ENCODE measurements around the gene BCR. TPM values are rescaled to one million over a fixed set of nuclear protein-coding genes. Genes with fewer than 3 reads are reported as not detected.
"Not testable (repeated sequence)": the region's sequence is repeated elsewhere in the genome, so short reads cannot be mapped to it uniquely, and the experiment has no call there.

The BCR gene
- total RNA-seq, 1 donor from 2014 or later, result 24.3 TPM

GRCh38 chr22:23311635-23312420 is 131.5 kb downstream of the BCR start:
- intact Hi-C loops (cut with DNase I); DNase-seq (ENCODE audit: low spot score): not testable (repeated sequence)

GRCh38 chr22:23313791-23314567 is 133.7 kb downstream of the BCR start:
- intact Hi-C loops (cut with DNase I), result loop anchor here (2.0 kb wide), 1 partner anchor 73 kb away; no protein-coding TSS in a partner anchor
- DNase-seq (ENCODE audit: low spot score), result no peak

GRCh38 chr22:23315341-23315917 is 135.1 kb downstream of the BCR start:
- intact Hi-C loops (cut with DNase I), result loop anchor here (2.0 kb wide), 1 partner anchor 71 kb away; no protein-coding TSS in a partner anchor
- peak; percentile 79 for DNase-seq (ENCODE audit: low spot score)

- DNase-seq (ENCODE audit: low spot score); intact Hi-C loops (cut with DNase I): not testable (repeated sequence)
These were observed 136.3 kb downstream of the BCR start for GRCh38 chr22:23316596-23316995.

- DNase-seq (ENCODE audit: low spot score); intact Hi-C loops (cut with DNase I): not testable (repeated sequence)
These were observed 138.0 kb downstream of the BCR start for GRCh38 chr22:23318316-23318715.

GRCh38 chr22:23322497-23323080 is 142.3 kb downstream of the BCR start:
- not testable (repeated sequence) for DNase-seq (ENCODE audit: low spot score)
- intact Hi-C loops (cut with DNase I), result loop anchor here (5.0 kb wide), 1 partner anchor 215 kb away; no protein-coding TSS in a partner anchor

GRCh38 chr22:23323960-23324688 is 143.8 kb downstream of the BCR start:
- DNase-seq (ENCODE audit: low spot score), result not testable (repeated sequence)
- intact Hi-C loops (cut with DNase I), result loop anchor here (5.0 kb wide), 1 partner anchor 213 kb away; no protein-coding TSS in a partner anchor

- DNase-seq (ENCODE audit: low spot score), result no peak
- intact Hi-C loops (cut with DNase I), result no loop called here
These were observed 144.9 kb downstream of the BCR start for GRCh38 chr22:23325183-23325582.

GRCh38 chr22:23333822-23334221 is 153.5 kb downstream of the BCR start:
- intact Hi-C loops (cut with DNase I); DNase-seq (ENCODE audit: low spot score): not testable (repeated sequence)

- DNase-seq (ENCODE audit: low spot score); intact Hi-C loops (cut with DNase I): not testable (repeated sequence)
These were observed 157.4 kb downstream of the BCR start for GRCh38 chr22:23337672-23338071.

- intact Hi-C loops (cut with DNase I), result not testable (repeated sequence)
These were observed 161.8 kb downstream of the BCR start for GRCh38 chr22:23341942-23342695.

GRCh38 chr22:23351321-23351720 is 171.0 kb downstream of the BCR start:
- DNase-seq (ENCODE audit: low spot score), result no peak
- intact Hi-C loops (cut with DNase I), result no loop called here

More at GRCh38 chr22:23341942-23342695, 161.8 kb downstream of the BCR start:
- DNase-seq (ENCODE audit: low spot score), result not testable (repeated sequence)

GRCh38 chr22:23353004-23353403 is 172.7 kb downstream of the BCR start:
- no peak for DNase-seq (ENCODE audit: low spot score)
- intact Hi-C loops (cut with DNase I), result no loop called here

- no peak for DNase-seq (ENCODE audit: low spot score)
- intact Hi-C loops (cut with DNase I), result no loop called here
These were observed 173.4 kb downstream of the BCR start for GRCh38 chr22:23353696-23354095.

GRCh38 chr22:23356094-23356493 is 175.8 kb downstream of the BCR start:
- DNase-seq (ENCODE audit: low spot score), result no peak
- intact Hi-C loops (cut with DNase I), result no loop called here

- DNase-seq (ENCODE audit: low spot score), result no peak
- intact Hi-C loops (cut with DNase I), result no loop called here
These were observed 176.7 kb downstream of the BCR start for GRCh38 chr22:23357053-23357452.

- intact Hi-C loops (cut with DNase I), result no loop called here
- DNase-seq (ENCODE audit: low spot score), result no peak
These were observed 179.3 kb downstream of the BCR start for GRCh38 chr22:23359583-23360123.

GRCh38 chr22:23361676-23362075 is 181.4 kb downstream of the BCR start:
- no peak for DNase-seq (ENCODE audit: low spot score)
- intact Hi-C loops (cut with DNase I), result no loop called here
